B cell (primary cell): ENCODE measurements around the gene PXN.

Experiments used
- EZH2 ChIP-seq: IDR thresholded peaks from 2 replicates; pipeline ENCODE4 v1.6.1; 2012; ENCODE audit warnings: borderline replicate concordance, low read depth, mild to moderate bottlenecking, moderate library complexity, low read length; ENCODE audit not compliant: insufficient read depth, poor library complexity, severe bottlenecking
- TF ChIP-seq, protein P1 (sequence below): fragments of 200-600 bp; IDR thresholded peaks from one replicate; pipeline ENCODE4 v1.8.0; 2022; ENCODE audit warnings: antibody characterized with exemption, mild to moderate bottlenecking

- TF ChIP-seq, protein P1, sequence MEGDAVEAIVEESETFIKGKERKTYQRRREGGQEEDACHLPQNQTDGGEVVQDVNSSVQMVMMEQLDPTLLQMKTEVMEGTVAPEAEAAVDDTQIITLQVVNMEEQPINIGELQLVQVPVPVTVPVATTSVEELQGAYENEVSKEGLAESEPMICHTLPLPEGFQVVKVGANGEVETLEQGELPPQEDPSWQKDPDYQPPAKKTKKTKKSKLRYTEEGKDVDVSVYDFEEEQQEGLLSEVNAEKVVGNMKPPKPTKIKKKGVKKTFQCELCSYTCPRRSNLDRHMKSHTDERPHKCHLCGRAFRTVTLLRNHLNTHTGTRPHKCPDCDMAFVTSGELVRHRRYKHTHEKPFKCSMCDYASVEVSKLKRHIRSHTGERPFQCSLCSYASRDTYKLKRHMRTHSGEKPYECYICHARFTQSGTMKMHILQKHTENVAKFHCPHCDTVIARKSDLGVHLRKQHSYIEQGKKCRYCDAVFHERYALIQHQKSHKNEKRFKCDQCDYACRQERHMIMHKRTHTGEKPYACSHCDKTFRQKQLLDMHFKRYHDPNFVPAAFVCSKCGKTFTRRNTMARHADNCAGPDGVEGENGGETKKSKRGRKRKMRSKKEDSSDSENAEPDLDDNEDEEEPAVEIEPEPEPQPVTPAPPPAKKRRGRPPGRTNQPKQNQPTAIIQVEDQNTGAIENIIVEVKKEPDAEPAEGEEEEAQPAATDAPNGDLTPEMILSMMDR, result no peak
- no peak for TF ChIP-seq EZH2
Observed at GRCh38 chr12:120199025-120199424, 66.5 kb downstream of the PXN start.
